Measurements from ENCODE around the gene NBPF11. TPM values are rescaled to one million over a fixed set of nuclear protein-coding genes. Genes with fewer than 3 reads are reported as not detected.
"Not testable (repeated sequence)": the region's sequence is repeated elsewhere in the genome, so short reads cannot be mapped to it uniquely, and the experiment has no call there.

The NBPF11 gene
- total RNA-seq, 1 donor from 2014 or later, result 28.7 TPM

- intact Hi-C loops (cut with micrococcal nuclease), result not testable (repeated sequence)
Measured at GRCh38 chr1:148146191-148146997, 5.7 kb downstream of the NBPF11 start.

GRCh38 chr1:148143223-148143622 is 8.9 kb downstream of the NBPF11 start:
- POLR2A ChIA-PET; H3K9me3 Mint-ChIP-seq; H3K4me3 Mint-ChIP-seq; H3K27ac Mint-ChIP-seq; DNase-seq; ATAC-seq (ENCODE audit: low read depth); H3K4me1 Mint-ChIP-seq; CTCF ChIA-PET; intact Hi-C loops (cut with micrococcal nuclease); H3K27me3 Mint-ChIP-seq: not testable (repeated sequence)
- H3K36me3 Mint-ChIP-seq (ENCODE audit: low read depth), result peaks cover 18% of the 10 kb centered on the region

More at GRCh38 chr1:148146191-148146997, 5.7 kb downstream of the NBPF11 start:
- POLR2A ChIA-PET; H3K9me3 Mint-ChIP-seq; H3K27me3 Mint-ChIP-seq; ATAC-seq (ENCODE audit: low read depth); H3K4me1 Mint-ChIP-seq; CTCF ChIA-PET; H3K27ac Mint-ChIP-seq; H3K4me3 Mint-ChIP-seq; DNase-seq: not testable (repeated sequence)
- peaks cover 14% of the 10 kb centered on the region for H3K36me3 Mint-ChIP-seq (ENCODE audit: low read depth)

- H3K27me3 Mint-ChIP-seq; H3K9me3 Mint-ChIP-seq; ATAC-seq (ENCODE audit: low read depth); CTCF ChIA-PET; H3K27ac Mint-ChIP-seq; DNase-seq; H3K4me3 Mint-ChIP-seq; intact Hi-C loops (cut with micrococcal nuclease); POLR2A ChIA-PET; H3K4me1 Mint-ChIP-seq: not testable (repeated sequence)
- H3K36me3 Mint-ChIP-seq (ENCODE audit: low read depth), result peaks cover 20% of the 10 kb centered on the region
Measured at GRCh38 chr1:148141936-148142335, 10.1 kb downstream of the NBPF11 start.

GRCh38 chr1:148138606-148139005 is 13.5 kb downstream of the NBPF11 start:
- H3K4me1 Mint-ChIP-seq; POLR2A ChIA-PET; H3K27me3 Mint-ChIP-seq; intact Hi-C loops (cut with micrococcal nuclease); DNase-seq; H3K4me3 Mint-ChIP-seq; H3K27ac Mint-ChIP-seq; H3K9me3 Mint-ChIP-seq; ATAC-seq (ENCODE audit: low read depth); CTCF ChIA-PET: not testable (repeated sequence)
- H3K36me3 Mint-ChIP-seq (ENCODE audit: low read depth), result peaks cover 19% of the 10 kb centered on the region

GRCh38 chr1:148122341-148122740 is 29.7 kb downstream of the NBPF11 start:
- CTCF ChIA-PET; ATAC-seq (ENCODE audit: low read depth); intact Hi-C loops (cut with micrococcal nuclease); H3K4me3 Mint-ChIP-seq; H3K9me3 Mint-ChIP-seq; DNase-seq; H3K27ac Mint-ChIP-seq; POLR2A ChIA-PET; H3K4me1 Mint-ChIP-seq; H3K27me3 Mint-ChIP-seq: not testable (repeated sequence)
- peaks cover 13% of the 10 kb centered on the region for H3K36me3 Mint-ChIP-seq (ENCODE audit: low read depth)

- H3K27ac Mint-ChIP-seq; H3K4me1 Mint-ChIP-seq; CTCF ChIA-PET; POLR2A ChIA-PET; intact Hi-C loops (cut with micrococcal nuclease); H3K9me3 Mint-ChIP-seq; H3K4me3 Mint-ChIP-seq; ATAC-seq (ENCODE audit: low read depth); H3K27me3 Mint-ChIP-seq; DNase-seq: not testable (repeated sequence)
- H3K36me3 Mint-ChIP-seq (ENCODE audit: low read depth), result peaks cover 15% of the 10 kb centered on the region
Measured at GRCh38 chr1:148120395-148120794, 31.7 kb downstream of the NBPF11 start.

- DNase-seq; POLR2A ChIA-PET; H3K27ac Mint-ChIP-seq; H3K9me3 Mint-ChIP-seq; ATAC-seq (ENCODE audit: low read depth); H3K27me3 Mint-ChIP-seq; intact Hi-C loops (cut with micrococcal nuclease); H3K4me1 Mint-ChIP-seq; CTCF ChIA-PET; H3K4me3 Mint-ChIP-seq; H3K36me3 Mint-ChIP-seq (ENCODE audit: low read depth): not testable (repeated sequence)
Measured at GRCh38 chr1:148095732-148096131, 56.3 kb downstream of the NBPF11 start.

- intact Hi-C loops (cut with micrococcal nuclease); H3K4me1 Mint-ChIP-seq: not testable (repeated sequence)
Measured at GRCh38 chr1:148086196-148086595, 65.9 kb downstream of the NBPF11 start.

GRCh38 chr1:148081205-148081604 is 70.9 kb downstream of the NBPF11 start:
- intact Hi-C loops (cut with micrococcal nuclease); H3K27me3 Mint-ChIP-seq; DNase-seq; H3K27ac Mint-ChIP-seq; H3K4me1 Mint-ChIP-seq; H3K4me3 Mint-ChIP-seq; H3K9me3 Mint-ChIP-seq; H3K36me3 Mint-ChIP-seq (ENCODE audit: low read depth); POLR2A ChIA-PET; CTCF ChIA-PET: not testable (repeated sequence)
- peak; percentile 82 for ATAC-seq (ENCODE audit: low read depth)

More at GRCh38 chr1:148086196-148086595, 65.9 kb downstream of the NBPF11 start:
- DNase-seq; H3K27me3 Mint-ChIP-seq; ATAC-seq (ENCODE audit: low read depth); POLR2A ChIA-PET; H3K4me3 Mint-ChIP-seq; H3K36me3 Mint-ChIP-seq (ENCODE audit: low read depth); H3K27ac Mint-ChIP-seq; H3K9me3 Mint-ChIP-seq; CTCF ChIA-PET: not testable (repeated sequence)

- intact Hi-C loops (cut with micrococcal nuclease); H3K4me1 Mint-ChIP-seq; POLR2A ChIA-PET; CTCF ChIA-PET; H3K27me3 Mint-ChIP-seq; H3K4me3 Mint-ChIP-seq; H3K27ac Mint-ChIP-seq; H3K36me3 Mint-ChIP-seq (ENCODE audit: low read depth); DNase-seq; H3K9me3 Mint-ChIP-seq: not testable (repeated sequence)
- peak; percentile 69 for ATAC-seq (ENCODE audit: low read depth)
Measured at GRCh38 chr1:148078632-148079519, 73.2 kb downstream of the NBPF11 start.

- H3K27ac Mint-ChIP-seq; POLR2A ChIA-PET; intact Hi-C loops (cut with micrococcal nuclease); CTCF ChIA-PET; H3K4me3 Mint-ChIP-seq; DNase-seq; H3K36me3 Mint-ChIP-seq (ENCODE audit: low read depth); H3K27me3 Mint-ChIP-seq; H3K9me3 Mint-ChIP-seq; H3K4me1 Mint-ChIP-seq: not testable (repeated sequence)
- ATAC-seq (ENCODE audit: low read depth), result peak; percentile 11
Measured at GRCh38 chr1:148078090-148078489, 74.0 kb downstream of the NBPF11 start.

GRCh38 chr1:148077458-148077857 is 74.6 kb downstream of the NBPF11 start:
- H3K36me3 Mint-ChIP-seq (ENCODE audit: low read depth); H3K27ac Mint-ChIP-seq; H3K4me1 Mint-ChIP-seq; CTCF ChIA-PET; POLR2A ChIA-PET; H3K4me3 Mint-ChIP-seq; intact Hi-C loops (cut with micrococcal nuclease); H3K27me3 Mint-ChIP-seq; ATAC-seq (ENCODE audit: low read depth); H3K9me3 Mint-ChIP-seq; DNase-seq: not testable (repeated sequence)

All from activated B cell treated with CpG ODN at 0.5 μM for 24 hours (primary cell).